Thoracic aorta (tissue), 2 donors: ENCODE data around the gene ZNF383. TPM values are rescaled to one million over a fixed set of nuclear protein-coding genes. Genes with fewer than 3 reads are reported as not detected.
"Not testable (repeated sequence)": the region's sequence is repeated elsewhere in the genome, so short reads cannot be mapped to it uniquely, and the experiment has no call there.

Experiments used
- ATAC-seq: fragments of 150-250 bp; one replicate; pipeline ENCODE4 v1.8.0; 2017; ENCODE audit warnings: low read depth; ENCODE audit not compliant: insufficient number of reproducible peaks, low FRiP score
- DNase-seq: peaks from one replicate; pipeline ENCODE4 v3.0.0-alpha.2; 2020; ENCODE audit warnings: low spot score
- H3K27ac ChIP-seq, 2 donors: fragments of 200-600 bp; sonication (generic); 1 replicate in 1 of 2; 2 replicates in 1 of 2; pipeline ENCODE4 v1.5.1; 2016; ENCODE audit warnings: mild to moderate bottlenecking in 2 of 2, moderate library complexity in 2 of 2
- H3K27me3 ChIP-seq: fragments of 200-600 bp; sonication (generic); replicated peaks from 2 replicates; pipeline ENCODE4 v1.6.0; 2016; ENCODE audit warnings: mild to moderate bottlenecking; ENCODE audit not compliant: insufficient read depth
- H3K36me3 ChIP-seq: fragments of 200-600 bp; sonication (generic); one replicate; pipeline ENCODE4 v1.5.1; 2016
- H3K4me1 ChIP-seq, 2 donors: fragments of 200-600 bp; sonication (generic); 1 replicate in 1 of 2; 2 replicates in 1 of 2; pipeline versions ENCODE4 v1.5.1 to v1.6.0; 2016; ENCODE audit warnings: low read depth in 2 of 2, mild to moderate bottlenecking in 1 of 2; ENCODE audit not compliant: control insufficient read depth in 1 of 2
- H3K4me3 ChIP-seq: fragments of 200-600 bp; sonication (generic); 2 replicates; pipeline ENCODE4 v1.5.1; 2016; ENCODE audit warnings: mild to moderate bottlenecking
- H3K9me3 ChIP-seq: fragments of 200-600 bp; sonication (generic); 2 replicates; pipeline ENCODE4 v1.5.1; 2016
- total RNA-seq, 2 donors: library from RNA; depleted of rRNA; stranded (reverse); fragments of >200 nt; gene quantifications; one replicate each; pipeline versions ENCODE4 v1.1.0 to v1.2.3, GENCODE V29; 2016
- TF ChIP-seq, protein P1 (sequence below): fragments of 200-600 bp; sonication (generic); IDR thresholded peaks from one replicate; pipeline ENCODE4 v1.5.1; 2019; ENCODE audit warnings: antibody characterized with exemption

ZNF383 gene
- 10 to 100 TPM in 1 of 2 donors, 1 to 10 TPM in 1; 5.3 to 10.0 TPM for total RNA-seq

DNA sequence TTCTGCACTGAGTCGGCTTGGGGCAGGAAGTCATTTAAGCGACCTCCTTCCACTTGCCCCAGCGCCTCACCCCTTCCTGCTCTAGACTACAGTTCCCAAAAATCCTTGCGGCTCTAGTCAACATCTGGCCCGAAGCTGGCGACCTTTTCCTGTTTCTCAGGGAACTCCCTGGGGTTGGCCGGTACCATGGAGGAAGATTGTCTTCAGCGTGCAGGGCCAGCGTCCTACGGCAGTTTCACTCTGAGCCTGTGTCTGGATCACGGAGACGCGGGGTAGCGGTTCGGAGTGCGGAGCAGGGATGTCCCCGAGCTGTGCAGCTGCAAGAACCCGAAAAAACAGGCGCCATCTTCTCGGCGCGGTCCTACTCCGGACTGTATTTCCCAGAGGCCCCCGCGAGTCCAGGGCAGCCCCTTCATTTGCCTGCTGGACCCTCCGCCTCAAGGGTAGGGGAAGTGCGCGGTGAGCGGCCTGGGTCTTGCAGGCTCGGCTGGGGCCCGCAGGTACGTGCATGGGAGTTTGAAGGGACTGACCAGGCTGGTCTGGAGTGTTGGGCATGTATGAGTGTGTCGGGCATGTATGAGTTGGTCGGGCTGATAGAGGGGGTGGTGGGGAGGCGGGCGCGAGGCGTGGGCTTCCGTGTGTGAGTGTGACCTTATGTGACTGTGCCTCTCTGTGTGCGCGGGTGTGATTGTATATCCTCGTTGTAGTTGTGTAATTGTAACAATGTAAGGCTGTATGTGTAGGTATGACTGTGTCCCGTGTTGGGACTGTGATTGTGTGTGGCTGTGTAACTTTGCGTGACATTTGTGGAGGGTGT, at the start of gene ZNF383:
Gene ZNF383 (plus strand): TSS at position 440 of the 817 bp plus-strand sequence. CDS start 12,240 bp downstream, outside the sequence.
- DNase-seq = peak; percentile 61
- Histone ChIP-seq H3K27ac (peak within 1 kb of the TSS; percentile 79 to 95), H3K9me3 (no peaks in the 10 kb centered on the region), H3K27me3 (no peaks in the 10 kb centered on the region), H3K36me3 (no peaks in the 10 kb centered on the region), H3K4me3 (peak within 1 kb of the TSS; percentile 89), H3K4me1 (peaks cover 0 to 6% of the 10 kb centered on the region in 2 donors)
- peak; percentile 95 for ATAC-seq
- TF ChIP-seq, protein P1, sequence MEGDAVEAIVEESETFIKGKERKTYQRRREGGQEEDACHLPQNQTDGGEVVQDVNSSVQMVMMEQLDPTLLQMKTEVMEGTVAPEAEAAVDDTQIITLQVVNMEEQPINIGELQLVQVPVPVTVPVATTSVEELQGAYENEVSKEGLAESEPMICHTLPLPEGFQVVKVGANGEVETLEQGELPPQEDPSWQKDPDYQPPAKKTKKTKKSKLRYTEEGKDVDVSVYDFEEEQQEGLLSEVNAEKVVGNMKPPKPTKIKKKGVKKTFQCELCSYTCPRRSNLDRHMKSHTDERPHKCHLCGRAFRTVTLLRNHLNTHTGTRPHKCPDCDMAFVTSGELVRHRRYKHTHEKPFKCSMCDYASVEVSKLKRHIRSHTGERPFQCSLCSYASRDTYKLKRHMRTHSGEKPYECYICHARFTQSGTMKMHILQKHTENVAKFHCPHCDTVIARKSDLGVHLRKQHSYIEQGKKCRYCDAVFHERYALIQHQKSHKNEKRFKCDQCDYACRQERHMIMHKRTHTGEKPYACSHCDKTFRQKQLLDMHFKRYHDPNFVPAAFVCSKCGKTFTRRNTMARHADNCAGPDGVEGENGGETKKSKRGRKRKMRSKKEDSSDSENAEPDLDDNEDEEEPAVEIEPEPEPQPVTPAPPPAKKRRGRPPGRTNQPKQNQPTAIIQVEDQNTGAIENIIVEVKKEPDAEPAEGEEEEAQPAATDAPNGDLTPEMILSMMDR = no peak

DNA sequence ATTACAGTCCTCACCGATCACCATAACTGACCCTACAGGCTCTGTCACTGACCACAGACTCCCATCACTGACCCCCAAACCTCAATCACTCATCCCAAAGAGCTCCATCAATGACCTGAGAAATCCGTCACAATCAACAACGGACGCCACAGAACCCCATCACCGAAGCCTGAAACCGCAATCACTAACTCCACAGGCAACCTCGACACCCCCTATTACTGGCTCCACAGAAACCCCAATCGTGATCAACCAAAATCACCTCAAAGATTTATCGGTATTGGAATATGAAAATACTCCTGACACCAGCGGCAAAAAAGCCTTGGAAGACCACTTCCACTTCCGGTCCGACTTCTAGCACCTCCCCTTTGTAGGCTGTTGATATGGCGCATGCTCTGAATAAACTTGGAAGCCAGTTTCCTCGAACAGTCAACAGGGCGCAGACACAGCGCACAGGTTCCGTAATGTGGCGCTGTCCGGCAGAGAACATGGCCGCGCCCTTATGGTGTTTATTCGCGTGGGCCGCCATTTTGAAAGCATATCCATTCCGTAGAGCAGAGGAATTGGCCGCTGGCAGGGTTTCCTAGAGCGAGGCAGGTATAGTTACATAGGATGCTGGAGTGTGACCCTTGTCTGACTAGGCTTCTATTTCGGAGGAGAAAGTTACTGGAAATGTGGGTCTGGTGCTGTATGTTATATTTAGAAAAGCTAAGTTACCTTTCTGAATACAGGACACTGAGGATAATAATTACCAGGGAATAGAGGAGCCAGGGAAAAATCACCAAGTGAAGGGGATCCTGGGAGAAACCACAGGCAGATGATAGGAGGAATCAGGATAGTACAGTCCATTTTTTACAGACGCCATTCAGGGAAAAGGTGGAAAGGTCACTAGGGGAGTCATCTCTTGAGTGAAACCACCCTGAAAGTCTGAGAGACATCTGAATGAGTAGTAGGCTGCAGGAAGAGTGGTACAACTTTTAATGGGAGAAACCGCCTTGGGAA, 45.3 kb upstream of the ZNF383 start, which contains the start of gene ZNF585A:
Gene ZNF585A (minus strand): TSS at position 328 of the 999 bp plus-strand sequence. CDS start 2,785 bp downstream, outside the sequence.
- Histone ChIP-seq H3K4me3 (peak within 1 kb of the TSS; percentile 92), H3K27me3 (no peaks in the 10 kb centered on the region), H3K27ac (peak within 1 kb of the TSS; percentile 48 to 66), H3K4me1 (peaks cover 6 to 8% of the 10 kb centered on the region in 2 donors), H3K36me3 (peaks cover 19% of the 10 kb centered on the region), H3K9me3 (peaks cover 16% of the 10 kb centered on the region)
- peak; percentile 96 for ATAC-seq
- peak; percentile 83 for DNase-seq
- TF ChIP-seq, protein P1 = no peak

DNA sequence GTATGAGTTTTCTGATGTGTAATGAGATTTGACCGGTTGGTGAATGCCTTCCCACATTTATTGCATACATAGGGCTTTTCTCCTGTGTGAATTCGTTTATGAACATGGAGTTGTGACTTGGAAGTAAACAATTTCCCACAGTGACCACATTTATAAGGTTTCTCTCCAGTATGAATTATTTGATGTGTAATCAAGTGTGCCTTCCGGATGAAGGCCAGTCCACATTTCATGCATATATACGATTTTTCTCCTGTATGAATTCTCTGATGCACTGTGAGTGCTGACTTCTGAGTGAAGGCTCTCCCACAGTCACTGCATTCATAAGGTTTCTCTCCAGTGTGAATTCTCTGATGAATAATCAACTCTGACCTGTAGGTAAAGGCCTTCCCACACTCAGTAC, 31.9 kb upstream of the ZNF383 start:
- not testable (repeated sequence) for DNase-seq, ATAC-seq, H3K4me3 ChIP-seq, H3K27me3 ChIP-seq, H3K4me1 ChIP-seq, H3K27ac ChIP-seq
- peaks cover 92% of the 10 kb centered on the region for H3K9me3 ChIP-seq
- H3K36me3 ChIP-seq = peaks cover 57% of the 10 kb centered on the region

DNA sequence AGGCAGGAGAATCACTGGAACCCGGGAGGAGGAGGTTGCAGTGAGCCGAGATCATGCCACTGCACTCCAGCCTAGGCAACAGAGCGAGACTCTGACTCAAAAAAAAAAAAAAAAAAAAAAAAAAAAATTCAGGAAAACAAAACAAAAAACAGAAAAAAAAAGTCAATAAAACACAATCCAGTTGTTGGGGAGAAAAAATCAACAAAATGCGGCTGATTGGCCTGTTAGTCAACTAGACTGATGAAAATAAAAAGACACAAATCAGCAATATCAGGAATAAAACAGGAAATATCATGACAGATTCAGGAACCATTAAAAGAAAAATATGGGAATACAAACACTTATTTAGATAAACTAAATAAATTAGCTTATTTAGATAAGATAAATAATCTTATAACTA, 22.8 kb upstream of the ZNF383 start:
- not testable (repeated sequence) for H3K4me1 ChIP-seq, ATAC-seq, H3K27me3 ChIP-seq, H3K27ac ChIP-seq, H3K4me3 ChIP-seq, DNase-seq
- H3K36me3 ChIP-seq = peaks cover 57% of the 10 kb centered on the region
- H3K9me3 ChIP-seq = peaks cover 54% of the 10 kb centered on the region

DNA sequence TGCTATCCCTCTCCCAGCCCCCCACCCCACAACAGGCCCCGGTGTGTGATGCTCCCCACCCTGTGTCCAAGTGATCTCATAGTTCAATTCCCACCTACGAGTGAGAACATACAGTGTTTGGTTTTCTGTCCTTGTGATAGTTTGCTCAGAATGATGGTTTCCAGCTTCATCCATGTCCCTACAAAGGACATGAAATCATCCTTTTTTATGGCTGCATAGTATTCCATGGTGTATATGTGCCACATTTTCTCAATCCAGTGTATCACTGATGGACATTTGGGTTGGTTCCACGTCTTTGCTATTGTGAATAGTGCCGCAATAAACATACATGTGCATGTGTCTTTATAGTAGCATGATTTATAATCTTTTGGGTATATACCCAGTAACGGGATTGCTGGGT, 20.9 kb upstream of the ZNF383 start:
- H3K36me3 ChIP-seq = peaks cover 46% of the 10 kb centered on the region
- H3K27ac ChIP-seq, ATAC-seq, DNase-seq, H3K4me3 ChIP-seq, H3K4me1 ChIP-seq, H3K27me3 ChIP-seq: not testable (repeated sequence)
- H3K9me3 ChIP-seq = peaks cover 37% of the 10 kb centered on the region

DNA sequence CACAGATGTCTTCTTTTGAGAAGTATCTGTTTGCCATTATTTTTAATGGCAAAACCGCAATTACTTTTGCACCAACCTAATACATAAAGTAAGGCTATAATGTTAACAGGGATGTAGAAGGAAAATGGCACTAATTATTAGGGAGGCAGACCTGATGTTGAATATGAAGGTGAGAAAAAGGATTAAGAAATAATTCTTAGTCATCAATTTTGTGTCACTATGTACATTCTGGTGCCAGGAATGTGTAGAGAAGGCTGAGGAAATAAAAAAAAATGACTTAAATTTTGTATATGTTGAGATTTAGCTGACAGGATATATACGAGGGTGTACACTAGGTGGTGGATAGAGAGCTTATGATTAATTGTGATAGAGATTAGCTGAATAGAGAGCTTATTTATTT, 20.2 kb upstream of the ZNF383 start:
- no peaks in the 10 kb centered on the region for H3K27me3 ChIP-seq
- TF ChIP-seq, protein P1 = no peak
- no peak for ATAC-seq
- no peak overlapping the region for H3K27ac ChIP-seq
- H3K4me1 ChIP-seq = no peaks in the 10 kb centered on the region
- H3K36me3 ChIP-seq = peaks cover 49% of the 10 kb centered on the region
- no peak overlapping the region for H3K4me3 ChIP-seq
- no peak for DNase-seq
- H3K9me3 ChIP-seq = peaks cover 31% of the 10 kb centered on the region
